Fibroblast of upper back skin (primary cell): Measurements from ENCODE around the gene SPATA2.
A peak's percentile ranks its signal among the peaks of the same experiment; 100 is the strongest.
"Not testable (repeated sequence)": the region's sequence is repeated elsewhere in the genome, so short reads cannot be mapped to it uniquely, and the experiment has no call there.

ENCODE experiments used
- DNase-seq: peaks from one replicate; pipeline ENCODE4 v3.0.0-alpha.2; 2013

Gene SPATA2

DNA sequence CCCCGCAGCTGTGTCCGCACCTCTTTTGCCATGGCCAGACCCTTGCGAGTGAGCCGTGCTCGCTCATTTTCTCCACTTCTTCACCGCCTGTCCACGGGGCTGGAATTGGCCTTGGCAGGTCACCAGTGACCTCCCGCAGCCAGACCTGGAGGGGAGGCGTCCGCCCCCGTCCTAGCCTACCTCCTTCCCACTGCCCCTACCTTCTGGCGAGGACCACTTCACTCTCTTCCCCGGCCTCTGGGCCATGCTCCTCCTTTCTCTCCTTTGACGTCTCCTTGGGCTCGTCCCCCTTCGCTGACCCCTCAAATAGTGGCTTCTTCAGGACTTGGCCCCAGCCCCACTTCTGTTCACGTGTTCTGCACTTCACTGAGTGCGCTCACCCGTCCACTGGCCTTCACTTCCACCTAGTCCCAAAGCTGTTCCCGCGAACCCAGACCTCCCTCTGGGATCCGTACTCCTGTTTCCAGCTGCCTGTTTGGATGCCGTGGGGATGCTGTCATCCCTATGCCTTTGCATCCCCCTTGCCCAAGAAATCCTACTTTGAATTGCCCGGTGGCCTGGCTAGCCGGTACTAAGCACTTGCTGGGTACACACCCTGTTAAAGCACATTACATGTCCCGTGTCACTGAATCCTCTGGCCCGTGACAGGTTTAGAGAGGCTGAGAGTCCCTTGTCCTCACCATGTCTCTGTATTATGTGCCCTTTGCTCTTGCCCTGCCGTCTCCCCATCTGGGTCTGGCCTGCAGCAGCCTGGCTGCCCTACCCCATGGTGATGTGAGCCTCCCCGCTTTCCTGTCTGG is 33.0 kb downstream of the SPATA2 start:
- no peak for DNase-seq

DNA sequence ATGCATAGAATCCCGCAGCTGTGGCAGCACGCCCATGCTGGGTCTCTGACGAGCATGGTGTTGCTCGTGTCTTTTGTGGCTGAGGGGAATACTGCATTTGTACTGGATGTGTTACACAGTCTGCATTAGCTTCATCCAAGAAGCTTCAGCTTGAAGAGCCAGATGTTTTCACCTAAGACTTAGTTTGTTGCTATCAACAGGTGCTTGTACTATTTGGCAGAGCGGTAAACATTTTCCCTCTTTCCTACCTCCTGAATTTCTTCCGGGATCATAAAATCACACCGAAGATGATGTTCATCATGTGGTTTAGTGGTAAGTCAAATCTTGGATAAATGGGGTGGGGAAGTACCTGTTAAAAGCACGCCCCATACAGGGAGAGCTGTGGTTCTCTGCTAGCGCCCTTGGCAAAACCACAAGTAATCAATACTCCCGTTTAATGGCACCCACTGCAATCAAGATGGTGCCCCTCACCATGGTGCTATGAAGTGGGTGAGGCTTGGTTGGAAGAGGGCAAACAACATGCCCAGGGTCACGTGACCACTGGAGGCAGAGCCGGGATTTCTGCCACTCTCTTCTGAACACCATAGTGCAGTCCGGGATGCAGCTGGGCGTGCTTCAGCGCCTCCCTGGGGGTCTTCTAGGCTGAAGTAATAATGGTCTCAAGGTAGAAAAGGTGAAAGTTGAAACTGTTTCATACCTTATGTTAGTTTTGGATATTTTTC is 34.4 kb downstream of the SPATA2 start:
- DNase-seq, result no peak

DNA sequence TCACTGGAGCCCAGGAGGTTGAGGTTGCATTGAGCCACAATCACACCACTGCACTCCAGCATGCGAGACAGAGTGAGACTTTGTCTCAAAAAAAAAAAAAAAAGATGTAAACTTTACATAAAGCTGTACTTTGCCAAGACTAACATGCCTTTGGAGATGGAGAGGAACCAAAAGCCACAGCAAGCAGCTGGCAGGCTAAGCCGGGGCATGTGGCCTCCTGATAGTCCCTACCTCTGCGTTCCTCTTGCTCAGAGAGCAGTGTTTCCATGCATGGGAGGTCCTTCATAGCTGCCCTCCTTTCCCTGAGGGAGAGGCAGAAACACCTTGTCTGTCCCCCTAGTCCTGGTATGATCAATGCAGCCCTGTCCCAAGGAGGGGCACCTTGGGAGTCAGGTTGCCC is 35.2 kb downstream of the SPATA2 start:
- DNase-seq, result peak; percentile 20

DNA sequence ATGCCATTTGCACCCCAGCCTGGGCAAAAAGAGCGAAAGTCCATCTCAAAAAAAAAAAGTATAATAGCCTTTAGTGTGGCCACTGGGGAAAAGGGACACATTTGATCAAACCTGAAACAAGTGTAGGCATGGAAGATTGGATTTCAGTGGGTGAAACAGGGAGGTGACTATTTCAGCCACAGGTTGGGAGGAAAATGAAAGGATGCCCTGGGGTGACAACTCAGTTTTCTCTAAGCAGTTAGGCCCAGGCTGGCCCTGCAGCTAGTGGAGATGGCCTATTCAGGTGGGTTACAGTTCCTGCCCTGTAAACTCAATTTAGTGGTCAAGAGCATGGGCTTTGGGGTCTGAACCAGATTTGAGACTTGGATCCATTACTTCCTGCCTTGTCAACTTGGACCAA is 36.4 kb downstream of the SPATA2 start:
- no peak for DNase-seq

DNA sequence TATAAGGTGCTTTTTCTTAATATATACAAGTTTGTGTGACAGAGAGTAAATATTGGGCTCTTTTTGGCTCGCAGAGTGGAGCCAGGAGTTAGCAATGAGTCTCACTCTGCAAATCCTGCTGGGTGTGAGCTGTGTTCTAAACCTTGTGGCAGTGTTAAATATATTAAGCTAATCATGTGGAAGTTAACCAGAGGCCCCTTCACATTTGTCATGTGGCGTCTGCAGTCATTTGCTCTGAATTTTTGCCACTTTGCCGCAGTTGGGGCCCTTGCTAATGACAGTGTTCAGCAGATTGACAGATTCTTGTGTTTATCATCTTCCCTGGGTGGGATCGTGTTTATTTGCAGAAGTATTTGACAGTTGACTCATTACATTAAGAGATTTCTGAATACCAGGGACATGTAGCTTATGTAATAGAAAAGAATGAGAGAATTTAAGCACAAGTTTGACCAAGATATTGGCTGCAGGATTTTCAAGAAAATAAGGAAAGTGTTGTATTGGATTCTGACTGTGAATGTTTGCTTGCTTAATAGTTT is 37.9 kb downstream of the SPATA2 start:
- no peak for DNase-seq

DNA sequence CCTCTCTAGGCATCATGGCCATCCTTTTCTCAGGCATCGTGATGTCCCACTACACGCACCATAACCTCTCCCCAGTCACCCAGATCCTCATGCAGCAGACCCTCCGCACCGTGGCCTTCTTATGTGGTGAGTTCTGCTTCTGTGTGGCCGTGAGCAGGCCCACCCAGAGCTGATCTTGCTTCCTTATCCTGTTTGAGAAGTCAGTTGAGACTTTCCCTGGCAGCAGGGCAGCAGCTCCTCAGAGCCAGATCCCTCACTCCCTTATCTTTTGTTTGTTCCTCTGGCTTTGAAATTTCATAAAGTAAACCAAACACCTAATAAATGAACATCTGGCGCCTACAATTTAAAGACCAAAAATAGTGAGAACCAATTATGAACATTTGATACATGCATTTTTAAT is 40.6 kb downstream of the SPATA2 start:
- no peak for DNase-seq

DNA sequence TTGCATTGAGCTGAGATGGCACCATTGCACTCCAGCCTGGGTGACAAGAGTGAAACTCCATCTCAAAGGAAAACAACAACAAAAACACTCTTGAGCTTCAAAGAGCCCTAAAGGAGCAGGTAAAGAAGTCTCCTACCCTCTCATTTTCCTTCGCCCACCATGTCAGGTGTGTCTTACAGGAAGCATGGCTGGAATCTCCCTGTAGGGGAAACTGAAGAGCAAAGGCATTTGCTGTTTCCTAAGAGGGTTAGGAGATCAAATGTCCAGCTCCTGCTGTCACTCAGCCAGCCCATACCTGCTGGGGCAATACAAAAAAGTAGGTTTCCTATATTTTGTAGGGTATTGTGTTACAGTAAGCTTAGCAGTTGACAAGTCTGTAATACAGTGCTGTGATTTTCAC is 43.3 kb downstream of the SPATA2 start:
- DNase-seq, result no peak

DNA sequence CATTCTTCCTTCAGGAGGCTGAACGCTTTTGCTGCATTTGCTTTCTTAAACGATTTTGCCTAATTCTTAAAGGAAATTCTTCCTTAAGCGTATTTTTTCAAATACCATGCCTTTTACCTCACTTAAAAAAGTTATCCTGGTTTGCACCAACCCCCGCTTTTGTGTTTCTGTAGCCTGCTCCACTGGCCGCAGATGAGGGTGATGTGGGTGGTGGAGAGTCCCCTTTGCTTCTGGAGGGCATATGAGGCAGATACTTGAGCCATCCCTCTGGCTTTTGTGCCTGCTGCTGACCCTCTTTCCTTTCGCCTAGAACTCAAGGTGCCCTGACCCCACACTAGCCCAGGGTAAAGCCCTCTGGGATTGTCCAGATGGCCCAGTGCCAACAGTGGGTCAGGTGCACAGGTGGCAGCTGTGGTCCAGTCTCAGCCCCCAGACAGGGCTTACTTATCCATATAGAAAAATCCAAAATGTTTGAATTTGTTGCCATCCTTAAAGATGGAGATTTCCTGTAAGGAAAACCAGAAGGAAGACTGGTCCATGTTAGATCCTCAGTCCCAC is 43.9 kb downstream of the SPATA2 start:
- DNase-seq, result no peak

DNA sequence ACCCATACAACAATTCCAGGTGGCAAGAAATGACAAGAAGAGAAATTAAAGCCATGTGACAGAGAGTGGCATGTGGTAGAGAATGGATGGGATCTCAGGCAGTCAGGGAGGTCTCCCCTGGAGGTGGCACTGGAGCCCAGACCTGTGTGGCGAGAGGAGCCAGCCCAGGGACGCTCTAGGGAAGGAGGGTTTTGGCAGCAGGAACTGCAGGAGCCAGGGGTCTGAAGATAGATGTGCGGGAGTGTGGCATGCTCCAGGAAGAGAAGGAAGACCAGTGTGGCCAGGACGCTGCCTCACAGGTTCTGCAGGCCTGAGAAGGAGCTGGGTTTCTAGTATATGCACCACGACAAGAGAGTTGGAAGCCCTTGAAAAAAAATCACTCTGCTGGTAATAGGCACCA is 45.1 kb downstream of the SPATA2 start:
- no peak for DNase-seq

DNA sequence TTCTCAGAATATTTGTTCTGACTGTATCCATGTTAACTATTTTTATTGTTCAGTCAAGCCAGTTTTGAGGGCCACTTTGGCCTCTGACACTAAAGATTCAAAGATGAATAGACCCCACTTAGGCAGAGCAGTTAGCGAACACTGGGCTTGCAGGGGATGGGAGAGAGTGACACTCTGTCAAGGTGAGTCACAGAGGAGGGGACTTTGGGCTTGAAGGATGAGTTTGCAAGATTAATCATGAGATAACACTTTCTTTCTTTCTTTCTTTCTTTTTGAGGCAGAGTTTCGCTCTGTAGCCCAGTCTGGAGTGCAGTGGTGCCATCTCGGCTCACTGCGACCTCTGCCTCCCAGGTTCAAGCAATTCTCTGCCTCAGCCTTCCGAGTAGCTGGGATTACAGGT is 46.4 kb downstream of the SPATA2 start:
- DNase-seq, result no peak

DNA sequence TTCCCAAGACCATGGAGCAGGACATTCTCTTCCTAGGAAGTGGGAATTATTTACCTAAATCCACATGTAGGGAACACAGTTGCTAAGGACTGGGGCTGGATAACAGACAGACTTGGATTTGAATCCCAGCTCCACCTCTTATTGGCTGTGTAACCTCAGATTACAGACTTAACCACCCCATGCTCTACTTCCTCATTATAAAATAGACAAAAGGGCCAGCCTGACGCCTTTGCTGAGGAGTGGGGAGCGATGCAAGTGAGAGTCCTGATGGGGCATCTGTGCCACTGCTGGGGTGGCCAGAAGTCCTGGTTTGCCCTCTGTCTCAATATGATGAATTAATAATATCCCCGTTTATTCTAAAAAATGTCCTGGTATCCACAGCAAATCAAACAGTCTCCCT is 46.8 kb downstream of the SPATA2 start:
- no peak for DNase-seq

DNA sequence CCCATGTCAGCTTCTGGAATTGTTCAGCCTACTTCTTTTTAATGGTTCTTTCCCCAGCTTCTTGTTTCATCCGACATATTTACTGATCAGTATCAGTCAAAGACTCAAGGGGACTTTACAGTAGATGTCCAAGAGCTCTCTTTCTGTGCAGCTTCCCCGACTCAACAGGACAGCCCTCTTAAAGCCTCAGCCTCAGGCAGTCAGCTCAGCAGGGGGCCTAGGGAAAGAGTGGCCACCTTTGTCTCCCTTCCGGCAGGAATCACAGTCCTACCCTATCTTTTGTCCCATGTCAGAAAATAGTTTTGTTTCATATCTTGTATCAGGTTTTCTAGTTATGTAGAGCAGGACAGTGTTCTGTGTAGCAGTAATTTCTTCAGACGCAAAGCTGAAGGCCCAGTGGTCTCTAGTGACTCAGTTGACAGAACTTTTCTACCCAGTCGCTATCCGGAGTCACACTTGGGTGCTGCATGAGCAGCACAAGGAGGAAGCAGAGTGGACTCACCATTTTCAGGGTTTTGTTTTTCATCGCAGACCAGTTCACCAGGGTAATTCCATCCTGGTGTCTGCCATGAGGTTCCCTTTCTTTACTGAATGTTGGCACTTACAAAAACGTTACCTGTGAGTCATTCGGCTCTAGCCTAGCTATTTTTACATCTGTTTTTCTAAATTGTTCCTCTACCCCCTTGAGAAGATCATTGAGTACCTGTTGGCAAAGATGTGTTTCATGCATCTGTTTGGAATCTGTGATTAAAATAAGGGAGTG is 47.7 kb downstream of the SPATA2 start:
- DNase-seq, result no peak

DNA sequence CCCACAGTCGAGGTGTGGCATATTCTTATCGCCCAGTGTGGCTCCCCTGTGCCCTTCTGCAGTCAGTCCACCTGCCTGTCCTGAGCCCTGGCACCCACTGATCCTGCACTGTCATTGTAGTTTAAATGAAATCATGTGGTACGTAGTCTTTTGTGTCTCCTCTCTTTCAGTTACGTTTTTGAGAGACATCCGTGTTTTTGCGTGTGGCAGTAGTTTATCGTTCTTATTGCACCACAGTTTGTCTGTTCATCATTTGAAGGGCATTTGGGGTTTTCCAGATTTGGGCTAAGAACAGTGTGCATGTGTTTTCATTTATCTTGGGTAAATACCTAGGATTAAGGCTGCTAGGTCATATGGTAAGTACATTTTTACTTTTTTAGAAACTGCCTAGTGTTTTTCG is 49.3 kb downstream of the SPATA2 start:
- DNase-seq, result peak; percentile 83

DNA sequence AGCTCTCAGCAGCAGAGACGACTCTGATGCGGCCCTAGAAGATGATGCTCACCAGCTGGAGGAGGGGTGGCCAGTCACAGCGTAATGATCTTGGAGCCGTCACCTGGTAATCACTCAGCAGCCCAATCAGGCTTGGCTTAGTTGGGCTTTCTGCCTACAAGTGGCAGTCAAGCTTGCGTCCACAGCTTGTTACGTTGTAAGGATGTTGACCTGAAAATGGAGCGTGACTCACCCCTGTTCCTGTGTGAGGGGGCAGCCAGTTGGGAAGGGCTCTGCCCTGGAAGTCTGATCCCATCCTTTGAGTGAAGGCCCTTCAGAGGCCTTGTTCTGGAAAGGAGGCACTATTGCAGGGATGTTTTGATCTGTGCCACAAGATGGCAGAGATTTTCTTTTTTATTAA is 49.8 kb downstream of the SPATA2 start:
- DNase-seq, result peak; percentile 46

DNA sequence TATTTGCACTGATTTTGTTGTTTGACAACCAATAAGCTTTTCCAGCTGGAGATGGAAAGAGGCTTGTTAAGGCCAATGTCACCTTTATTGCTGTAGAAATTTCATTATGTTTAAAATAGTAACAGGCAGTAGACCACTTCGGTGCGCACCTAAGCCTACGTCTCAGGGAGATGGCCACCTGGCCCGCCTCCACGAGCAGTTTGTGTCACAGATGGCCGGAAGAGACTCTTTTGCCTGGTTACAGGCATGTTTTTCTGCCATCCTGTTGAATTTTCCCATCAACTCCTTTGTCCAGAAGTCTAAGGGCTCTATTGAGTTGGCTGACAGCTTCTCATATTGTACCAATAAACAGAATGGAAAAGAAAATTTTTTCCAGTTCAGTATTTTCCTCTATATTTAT is 51.7 kb downstream of the SPATA2 start:
- no peak for DNase-seq

DNA sequence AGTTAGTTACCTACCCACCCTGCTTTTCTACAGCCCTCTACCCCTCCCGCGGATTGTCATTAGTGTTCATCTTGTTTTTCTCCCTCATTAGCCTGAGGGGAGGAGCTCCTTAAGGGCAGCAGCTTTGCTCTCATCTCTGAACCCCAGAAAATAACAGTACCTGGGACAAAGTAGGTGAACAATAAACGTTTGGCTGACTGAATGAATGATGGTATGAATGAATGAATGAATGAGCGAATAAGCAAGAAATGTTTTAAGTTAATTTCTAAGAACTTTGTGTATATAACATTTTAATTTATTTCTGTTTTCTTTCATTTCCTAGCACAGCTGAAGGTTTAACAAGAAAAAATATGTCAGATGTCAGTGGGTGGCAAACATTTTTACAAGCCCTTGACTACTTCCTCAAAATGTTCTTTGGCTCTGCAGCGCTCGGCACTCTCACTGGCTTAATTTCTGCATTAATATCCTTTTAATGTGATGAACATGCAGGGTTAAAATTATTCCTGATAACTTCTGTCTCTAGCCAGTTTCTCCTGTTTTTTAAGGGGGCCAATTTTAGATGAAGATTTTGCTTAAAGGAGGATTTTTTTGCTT is 52.6 kb downstream of the SPATA2 start:
- no peak for DNase-seq

DNA sequence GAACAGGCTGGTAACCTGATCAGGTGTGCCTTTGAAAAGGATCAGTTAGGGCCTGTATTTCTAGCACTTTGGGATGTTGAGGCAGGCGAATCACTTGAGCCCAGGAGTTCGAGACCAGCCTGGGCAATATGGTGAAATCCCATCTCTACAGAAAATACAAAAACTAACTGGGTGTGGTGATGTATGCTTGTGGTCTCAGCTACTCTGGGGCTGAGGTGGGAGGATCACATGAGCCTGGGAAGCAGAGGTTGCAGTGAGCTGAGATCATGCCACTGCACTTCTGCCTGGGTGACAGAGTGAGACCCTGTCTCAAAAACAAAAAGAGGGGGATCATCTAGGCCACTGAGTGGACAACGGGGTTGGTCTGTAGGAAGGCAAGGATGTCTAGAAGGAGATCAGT is 54.1 kb downstream of the SPATA2 start:
- not testable (repeated sequence) for DNase-seq

DNA sequence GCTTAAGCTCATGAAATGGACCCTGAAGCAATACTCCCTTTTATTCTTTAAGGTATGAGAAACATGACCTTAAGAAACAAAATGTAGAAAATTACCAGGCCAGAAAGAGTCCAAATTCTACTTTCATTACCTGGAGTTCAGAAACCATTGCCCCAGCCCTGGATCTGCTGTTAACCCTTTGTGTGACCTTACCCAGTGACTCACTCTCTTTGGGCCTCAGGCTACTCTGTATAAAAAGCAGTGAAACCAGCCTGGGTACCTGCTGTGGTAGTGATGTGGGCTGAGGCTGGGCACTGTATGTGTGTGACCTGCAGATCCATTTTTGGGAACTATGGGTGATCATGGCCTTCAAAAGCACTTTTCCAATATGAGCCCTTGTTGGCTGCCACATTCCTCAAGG is 55.5 kb downstream of the SPATA2 start:
- DNase-seq, result no peak

DNA sequence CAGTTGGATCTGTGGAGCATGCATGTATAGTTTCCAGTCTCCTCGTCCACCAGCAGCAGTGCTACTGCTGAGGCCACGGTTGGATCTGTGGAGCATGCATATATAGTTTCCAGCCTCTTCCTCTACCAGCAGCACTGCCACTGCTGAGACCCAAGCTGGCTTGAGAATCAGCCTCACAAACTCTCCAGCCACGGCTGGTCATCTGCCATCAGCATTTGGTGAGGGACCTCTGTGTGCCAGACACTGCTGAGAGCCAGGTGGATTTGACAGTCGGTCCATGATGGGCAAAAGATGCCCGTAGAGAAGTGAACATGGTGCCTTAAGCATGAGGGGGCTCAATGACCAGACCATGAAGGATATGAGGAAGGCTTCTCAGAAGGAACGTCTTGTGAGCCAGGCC is 56.3 kb downstream of the SPATA2 start:
- no peak for DNase-seq

DNA sequence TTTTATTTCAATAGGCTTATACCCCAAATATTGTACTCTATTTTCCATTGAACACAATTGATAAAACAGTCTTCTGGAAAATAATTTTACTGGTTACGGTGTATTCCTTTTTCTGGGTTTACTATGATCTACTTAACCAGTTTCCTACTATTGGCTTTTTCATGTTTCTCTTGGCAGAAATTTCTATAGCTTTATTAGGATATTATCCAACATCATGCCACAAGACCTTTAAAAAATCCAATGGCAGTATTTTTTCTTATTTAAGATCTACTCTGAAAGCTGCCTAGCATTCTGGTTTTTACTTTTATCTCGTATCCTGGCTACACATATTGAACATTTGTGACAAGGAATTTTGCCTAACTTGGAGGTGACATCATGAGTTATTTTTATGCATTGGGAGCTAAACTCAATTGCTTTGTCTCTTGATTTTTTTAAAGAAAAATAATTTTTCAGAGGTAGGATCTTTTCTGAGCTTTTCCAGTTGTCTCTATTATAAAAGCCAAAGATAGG is 57.2 kb downstream of the SPATA2 start:
- no peak for DNase-seq

DNA sequence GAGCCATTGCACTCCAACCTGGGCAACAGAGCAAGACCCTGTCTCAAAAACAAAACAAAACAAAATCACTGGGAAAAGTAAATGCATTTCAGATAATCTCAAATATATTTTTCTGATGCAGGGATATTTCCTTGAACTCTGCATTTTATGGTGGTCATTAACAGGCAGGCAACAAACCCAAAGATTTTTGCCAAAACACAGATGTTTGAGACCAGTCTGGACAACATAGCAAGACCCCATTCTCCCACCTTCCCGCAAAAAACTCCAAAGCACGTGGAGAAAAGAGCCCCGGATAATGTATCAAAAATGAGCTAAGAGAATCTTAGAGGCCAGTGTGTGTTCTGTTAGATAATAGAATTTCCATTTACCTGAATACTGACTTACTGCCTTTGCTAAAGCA is 58.4 kb downstream of the SPATA2 start:
- no peak for DNase-seq

DNA sequence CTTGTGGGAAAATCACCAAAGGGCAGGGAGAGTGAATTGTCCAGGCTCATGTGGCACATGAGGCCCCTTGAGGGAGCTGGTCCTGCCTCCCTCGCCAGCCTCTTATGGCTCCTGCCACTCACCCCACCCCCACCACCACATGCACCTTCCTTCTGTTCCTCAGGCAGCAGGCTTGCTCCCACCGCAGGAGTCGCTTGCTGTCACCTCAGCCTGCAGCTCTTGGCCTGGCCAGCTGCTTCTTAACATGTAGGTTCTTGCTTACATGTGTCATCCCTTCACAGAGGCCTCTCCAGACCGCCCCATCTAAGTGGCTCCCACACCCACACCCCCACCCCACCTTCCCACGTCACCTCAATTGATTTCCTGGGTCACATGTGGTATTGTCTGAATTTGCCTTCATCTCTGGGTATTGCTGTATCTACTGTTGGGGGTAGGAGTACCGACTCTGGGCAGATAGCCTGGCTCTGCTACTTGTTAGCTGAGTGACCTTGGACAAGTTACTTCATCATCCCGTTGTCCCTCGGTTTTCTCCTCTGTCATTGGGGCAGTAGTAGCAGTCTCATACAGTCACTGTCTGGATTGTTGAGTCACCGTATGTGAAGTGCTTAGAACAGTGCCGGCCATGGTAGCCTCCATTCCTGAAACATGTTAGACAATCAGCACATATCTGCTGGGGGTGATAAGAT is 61.0 kb downstream of the SPATA2 start:
- DNase-seq, result no peak
